ENCODE measurements around the gene SLC35B2. TPM values are rescaled to one million over a fixed set of nuclear protein-coding genes. Genes with fewer than 3 reads are reported as not detected.
A peak's percentile ranks its signal among the peaks of the same experiment; 100 is the strongest.

The SLC35B2 gene
- total and polyA plus RNA-seq, 8 donors, result 38.7 to 50.3 (median 43.7) TPM

- peak overlapping the region; percentile 81 to 91 for H3K27ac ChIP-seq
- H3K9me3 ChIP-seq, result no peaks in the 10 kb centered on the region
- H3K27me3 ChIP-seq, result no peaks in the 10 kb centered on the region
- peaks cover 10 to 52% of the 10 kb centered on the region in 2 donors for H3K4me1 ChIP-seq
- peak; percentile 66 to 94 (median 91) for DNase-seq
- ATAC-seq, result peak; percentile 94
- peak overlapping the region; percentile 42 to 57 for H3K4me3 ChIP-seq
- H3K36me3 ChIP-seq, result peaks cover 0 to 9% of the 10 kb centered on the region in 2 donors
- intact Hi-C loops (cut with DNase I), result loop anchor here in 1 of 2 donors (5.0 kb wide), 1 partner anchor 65 kb away; no protein-coding TSS in a partner anchor
- TF ChIP-seq, protein P1, sequence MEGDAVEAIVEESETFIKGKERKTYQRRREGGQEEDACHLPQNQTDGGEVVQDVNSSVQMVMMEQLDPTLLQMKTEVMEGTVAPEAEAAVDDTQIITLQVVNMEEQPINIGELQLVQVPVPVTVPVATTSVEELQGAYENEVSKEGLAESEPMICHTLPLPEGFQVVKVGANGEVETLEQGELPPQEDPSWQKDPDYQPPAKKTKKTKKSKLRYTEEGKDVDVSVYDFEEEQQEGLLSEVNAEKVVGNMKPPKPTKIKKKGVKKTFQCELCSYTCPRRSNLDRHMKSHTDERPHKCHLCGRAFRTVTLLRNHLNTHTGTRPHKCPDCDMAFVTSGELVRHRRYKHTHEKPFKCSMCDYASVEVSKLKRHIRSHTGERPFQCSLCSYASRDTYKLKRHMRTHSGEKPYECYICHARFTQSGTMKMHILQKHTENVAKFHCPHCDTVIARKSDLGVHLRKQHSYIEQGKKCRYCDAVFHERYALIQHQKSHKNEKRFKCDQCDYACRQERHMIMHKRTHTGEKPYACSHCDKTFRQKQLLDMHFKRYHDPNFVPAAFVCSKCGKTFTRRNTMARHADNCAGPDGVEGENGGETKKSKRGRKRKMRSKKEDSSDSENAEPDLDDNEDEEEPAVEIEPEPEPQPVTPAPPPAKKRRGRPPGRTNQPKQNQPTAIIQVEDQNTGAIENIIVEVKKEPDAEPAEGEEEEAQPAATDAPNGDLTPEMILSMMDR (IDR thresholded peaks at IDR 0.05), result no peak
Observed at GRCh38 chr6:44237021-44237812, 20.1 kb downstream of the SLC35B2 start.

DNA sequence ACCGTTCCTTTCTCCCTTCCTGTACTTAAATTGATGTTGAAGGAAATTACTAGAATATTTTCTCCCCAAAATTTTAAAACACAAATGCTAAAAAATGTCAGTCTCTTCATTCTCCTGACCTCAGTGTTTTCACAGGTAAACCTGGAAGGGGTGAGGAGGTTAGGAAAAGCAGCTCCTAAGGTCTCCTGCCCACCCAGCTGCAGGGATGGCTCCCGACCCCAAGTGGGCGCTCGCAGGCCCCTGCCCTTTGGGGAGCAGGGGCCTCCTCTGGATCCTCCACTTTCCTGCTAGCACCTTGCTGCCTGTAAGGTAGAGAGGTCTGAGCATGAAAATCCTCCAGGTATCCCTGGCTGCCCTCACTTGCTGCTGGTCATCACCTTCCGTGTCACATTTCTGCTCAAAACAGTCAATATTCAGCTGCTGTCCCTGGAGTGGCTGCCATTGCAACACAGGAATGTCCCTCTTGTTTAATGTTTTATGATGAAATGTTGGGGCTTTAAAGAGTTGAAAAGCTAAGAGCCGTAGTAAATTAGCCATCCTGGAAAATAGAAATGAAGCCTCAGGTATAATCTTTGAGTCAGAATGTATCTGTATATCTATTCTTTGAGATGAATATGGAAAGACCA is 21.3 kb downstream of the SLC35B2 start:
- H3K4me1 ChIP-seq, result peaks cover 10 to 52% of the 10 kb centered on the region in 2 donors
- intact Hi-C loops (cut with DNase I), result loop anchor here in 1 of 2 donors (5.0 kb wide), 1 partner anchor 64 kb away; no protein-coding TSS in a partner anchor
- no peak for ATAC-seq
- no peak overlapping the region for H3K27ac ChIP-seq
- no peaks in the 10 kb centered on the region for H3K27me3 ChIP-seq
- no peak overlapping the region for H3K4me3 ChIP-seq
- DNase-seq, result peak in 1 of 4 donors; percentile 54
- TF ChIP-seq, protein P1 (IDR thresholded peaks at IDR 0.05), result no peak
- H3K9me3 ChIP-seq, result no peaks in the 10 kb centered on the region
- peaks cover 0 to 16% of the 10 kb centered on the region in 2 donors for H3K36me3 ChIP-seq

- H3K27ac ChIP-seq, result peak overlapping the region; percentile 54 to 63
- no peak for ATAC-seq
- intact Hi-C loops (cut with DNase I), result loop anchor here in 1 of 2 donors (5.0 kb wide), 1 partner anchor 63 kb away; no protein-coding TSS in a partner anchor
- H3K4me3 ChIP-seq, result no peak overlapping the region
- TF ChIP-seq, protein P1 (IDR thresholded peaks at IDR 0.05), result no peak
- H3K4me1 ChIP-seq, result peaks cover 10 to 52% of the 10 kb centered on the region in 2 donors
- no peaks in the 10 kb centered on the region for H3K9me3 ChIP-seq
- H3K36me3 ChIP-seq, result peaks cover 0 to 22% of the 10 kb centered on the region in 2 donors
- H3K27me3 ChIP-seq, result no peaks in the 10 kb centered on the region
- peak in 1 of 4 donors; percentile 2 for DNase-seq
Observed at GRCh38 chr6:44235269-44235668, 22.1 kb downstream of the SLC35B2 start.

DNA sequence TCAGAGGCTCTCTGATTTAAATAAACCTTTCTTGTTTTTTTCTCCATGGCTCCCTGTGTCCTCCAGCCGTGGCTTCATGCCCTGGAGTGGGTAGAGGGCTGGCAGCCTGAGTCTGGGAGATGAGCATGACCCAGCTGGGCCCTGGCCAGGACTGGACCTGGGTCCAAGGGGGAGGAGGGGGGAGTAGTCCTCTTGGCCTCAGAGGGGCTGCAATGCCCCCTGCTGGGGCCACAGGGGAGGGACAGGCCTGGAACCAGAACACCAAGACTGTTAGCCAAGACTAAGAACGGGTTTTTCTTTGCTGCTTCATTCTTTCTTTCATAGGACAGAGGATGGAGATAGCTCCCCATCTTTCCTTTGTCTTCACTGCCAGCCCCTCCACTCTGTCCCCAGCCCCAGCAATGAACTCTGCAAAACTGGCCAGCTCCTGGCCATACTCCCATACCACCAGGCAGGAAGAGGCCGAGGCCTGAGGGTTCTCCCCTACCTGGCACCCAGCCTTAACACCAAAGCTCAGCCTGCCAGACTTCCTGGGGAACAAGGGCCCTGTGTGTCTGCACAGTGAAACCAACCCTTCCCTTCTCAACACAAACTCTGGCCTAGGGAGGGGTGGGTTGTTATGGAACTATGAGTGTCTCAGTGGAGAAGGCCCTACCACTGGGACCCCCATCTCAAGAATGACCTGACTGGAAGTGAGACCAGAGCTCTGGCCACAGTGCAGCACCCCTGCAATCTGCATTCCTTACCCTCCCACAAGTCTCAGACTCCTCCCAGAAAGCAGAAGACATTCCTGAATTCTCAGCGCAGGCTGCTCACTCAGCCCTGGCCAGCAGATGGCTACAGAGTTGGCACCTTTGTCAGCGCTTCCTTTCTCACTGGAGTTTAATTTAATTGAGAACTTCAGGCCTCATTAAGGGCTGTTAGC is 23.0 kb downstream of the SLC35B2 start:
- Histone ChIP-seq H3K27me3 (no peaks in the 10 kb centered on the region), H3K4me3 (no peak overlapping the region), H3K36me3 (peaks cover 0 to 26% of the 10 kb centered on the region in 2 donors), H3K9me3 (no peaks in the 10 kb centered on the region), H3K27ac (peak overlapping the region; percentile 54 to 63), H3K4me1 (peaks cover 10 to 52% of the 10 kb centered on the region in 2 donors)
- DNase-seq (peak in 2 of 4 donors; percentile 75 to 77), ATAC-seq (peak; percentile 63)
- TF ChIP-seq, protein P1 (IDR thresholded peaks at IDR 0.05), result peak; percentile 40 to 52
- intact Hi-C loops (cut with DNase I), result loop anchor here in 1 of 2 donors (5.0 kb wide), 1 partner anchor 62 kb away; no protein-coding TSS in a partner anchor
